Activated B cell treated with CpG ODN at 0.5 μM for 24 hours (primary cell): ENCODE results near the gene HSD11B1L. TPM values are rescaled to one million over a fixed set of nuclear protein-coding genes. Genes with fewer than 3 reads are reported as not detected.

Experiments
- ATAC-seq: fragments of 200-7000 bp; cut with Tn5 transposase; one replicate; pipeline ENCODE4 v1.10.0; 2021; ENCODE audit warnings: low read depth, mild to moderate bottlenecking, moderate library complexity
- CTCF ChIA-PET: fragments of 350-600 bp; sonication (Branson Sonifier 250); formaldehyde crosslinking; loops from one replicate; lab custom pipeline; 2021; ENCODE audit warnings: antibody characterized with exemption; lab: Charles Lee
- POLR2A ChIA-PET: fragments of 350-600 bp; sonication (Branson Sonifier 250); formaldehyde crosslinking; loops from one replicate; lab custom pipeline; 2021; ENCODE audit warnings: antibody characterized with exemption; lab: Charles Lee
- DNase-seq: peaks from one replicate; pipeline ENCODE4 v3.0.0; 2022
- H3K27ac Mint-ChIP-seq: one replicate; pipeline ENCODE4 v1.8.0; 2020; ENCODE audit warnings: mixed read lengths
- H3K27me3 Mint-ChIP-seq: one replicate; pipeline ENCODE4 v1.8.0; 2021; ENCODE audit warnings: mixed read lengths
- H3K36me3 Mint-ChIP-seq: one replicate; pipeline ENCODE4 v1.8.0; 2021; ENCODE audit warnings: low read depth, mixed read lengths
- H3K4me1 Mint-ChIP-seq: one replicate; pipeline ENCODE4 v1.8.0; 2021; ENCODE audit warnings: mixed read lengths
- H3K4me3 Mint-ChIP-seq: one replicate; pipeline ENCODE4 v1.8.0; 2020; ENCODE audit warnings: mild to moderate bottlenecking, mixed read lengths
- H3K9me3 Mint-ChIP-seq: one replicate; pipeline ENCODE4 v1.8.0; 2020; ENCODE audit warnings: mixed read lengths
- intact Hi-C: fragments of 100-400 bp; cut with micrococcal nuclease; formaldehyde crosslinking; loops from one replicate; pipeline ENCODE4 v1.15.1; 2024
- total RNA-seq: library from RNA; stranded (reverse); gene quantifications from 2 replicates; pipeline ENCODE4 v1.2.3, GENCODE V29; 2022
- TF ChIP-seq, protein P1 (sequence below): fragments of 200-600 bp; IDR thresholded peaks from one replicate; pipeline ENCODE4 v1.8.0; 2022; ENCODE audit warnings: antibody characterized with exemption, mild to moderate bottlenecking

Gene HSD11B1L
- total RNA-seq, 1 donor from 2014 or later: 1.5 TPM

DNA sequence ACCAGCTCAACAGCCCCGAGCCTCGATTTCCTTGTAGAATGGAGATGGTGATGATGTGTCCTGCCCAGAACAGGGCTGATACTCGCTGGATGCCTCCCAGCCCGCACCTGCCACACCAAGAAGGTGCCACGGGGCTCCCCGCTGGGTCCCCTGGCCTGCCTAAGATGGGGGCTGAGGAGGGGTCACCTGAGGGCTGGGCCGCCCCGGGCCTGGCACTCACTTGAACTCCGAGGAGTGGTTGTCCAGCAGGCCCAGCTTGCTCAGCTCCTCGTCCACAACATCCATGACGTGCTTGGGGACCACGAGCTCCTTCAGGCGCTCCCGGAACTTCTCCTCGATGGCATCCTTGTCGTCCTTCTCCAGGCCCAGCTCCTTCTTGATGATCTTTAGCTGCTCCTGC is 24.7 kb downstream of the HSD11B1L start:
- POLR2A ChIA-PET: interaction anchor here (0.7 to 1.8 kb wide), 2 partner anchors 13 to 83 kb away, joined by 4 to 6 read pairs; no protein-coding TSS in a partner anchor

DNA sequence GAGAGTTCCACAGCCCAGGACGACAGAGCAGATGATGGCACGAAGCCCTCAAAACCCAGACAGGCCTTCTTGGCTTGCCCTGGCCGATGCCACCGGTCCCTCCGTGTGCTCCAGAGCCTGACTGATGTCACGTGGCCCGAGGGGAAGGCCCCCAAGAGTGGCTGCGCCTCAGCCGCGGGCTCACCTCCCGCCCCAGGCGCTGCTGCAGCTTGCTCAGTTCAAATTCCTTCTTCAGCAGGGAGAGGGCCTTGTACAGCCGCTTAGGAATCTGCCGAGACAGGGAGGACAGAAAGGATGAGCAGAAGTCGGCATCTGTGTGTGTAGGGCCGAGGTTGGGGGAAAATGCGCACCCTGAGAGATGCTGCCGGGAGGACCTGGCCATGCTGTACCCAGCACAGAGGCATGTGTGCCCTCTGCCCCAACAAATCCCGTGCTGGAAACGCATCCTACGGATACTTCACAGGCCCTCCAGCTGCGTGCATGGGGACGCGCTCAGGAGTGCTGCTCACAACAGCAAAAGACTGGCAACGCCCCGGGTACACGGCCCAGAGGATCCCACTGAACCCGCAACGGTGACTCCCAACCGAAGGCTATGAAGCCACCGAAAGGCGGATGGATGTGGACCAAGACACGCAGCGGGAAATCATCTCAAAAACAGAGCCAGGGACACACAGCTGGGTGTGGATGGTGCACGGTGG is 26.2 kb downstream of the HSD11B1L start:
- CTCF ChIA-PET: no interaction called here
- H3K36me3 Mint-ChIP-seq: peaks cover 68% of the 10 kb centered on the region
- POLR2A ChIA-PET: interaction anchor here (1.2 kb wide), 1 partner anchor 18 kb away, joined by 3 read pairs; the partner anchor contains the start of gene RPL36
- TF ChIP-seq, protein P1, sequence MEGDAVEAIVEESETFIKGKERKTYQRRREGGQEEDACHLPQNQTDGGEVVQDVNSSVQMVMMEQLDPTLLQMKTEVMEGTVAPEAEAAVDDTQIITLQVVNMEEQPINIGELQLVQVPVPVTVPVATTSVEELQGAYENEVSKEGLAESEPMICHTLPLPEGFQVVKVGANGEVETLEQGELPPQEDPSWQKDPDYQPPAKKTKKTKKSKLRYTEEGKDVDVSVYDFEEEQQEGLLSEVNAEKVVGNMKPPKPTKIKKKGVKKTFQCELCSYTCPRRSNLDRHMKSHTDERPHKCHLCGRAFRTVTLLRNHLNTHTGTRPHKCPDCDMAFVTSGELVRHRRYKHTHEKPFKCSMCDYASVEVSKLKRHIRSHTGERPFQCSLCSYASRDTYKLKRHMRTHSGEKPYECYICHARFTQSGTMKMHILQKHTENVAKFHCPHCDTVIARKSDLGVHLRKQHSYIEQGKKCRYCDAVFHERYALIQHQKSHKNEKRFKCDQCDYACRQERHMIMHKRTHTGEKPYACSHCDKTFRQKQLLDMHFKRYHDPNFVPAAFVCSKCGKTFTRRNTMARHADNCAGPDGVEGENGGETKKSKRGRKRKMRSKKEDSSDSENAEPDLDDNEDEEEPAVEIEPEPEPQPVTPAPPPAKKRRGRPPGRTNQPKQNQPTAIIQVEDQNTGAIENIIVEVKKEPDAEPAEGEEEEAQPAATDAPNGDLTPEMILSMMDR: no peak
- H3K27me3 Mint-ChIP-seq: no peaks in the 10 kb centered on the region
- intact Hi-C loops: no loop called here
- DNase-seq (no peak), ATAC-seq (no peak)
- H3K4me1 Mint-ChIP-seq: no peaks in the 10 kb centered on the region
- no peak overlapping the region for H3K4me3 Mint-ChIP-seq
- no peaks in the 10 kb centered on the region for H3K9me3 Mint-ChIP-seq
- no peak overlapping the region for H3K27ac Mint-ChIP-seq

More for the DNA sequence above, 24.7 kb downstream of the HSD11B1L start:
- ATAC-seq: no peak
- Mint-ChIP-seq H3K27me3 (no peaks in the 10 kb centered on the region), H3K27ac (no peak overlapping the region), H3K9me3 (no peaks in the 10 kb centered on the region), H3K4me3 (no peak overlapping the region), H3K36me3 (peaks cover 67% of the 10 kb centered on the region), H3K4me1 (no peaks in the 10 kb centered on the region)
- TF ChIP-seq, protein P1: no peak
- DNase-seq: no peak
- intact Hi-C loops: no loop called here
- CTCF ChIA-PET: no interaction called here

DNA sequence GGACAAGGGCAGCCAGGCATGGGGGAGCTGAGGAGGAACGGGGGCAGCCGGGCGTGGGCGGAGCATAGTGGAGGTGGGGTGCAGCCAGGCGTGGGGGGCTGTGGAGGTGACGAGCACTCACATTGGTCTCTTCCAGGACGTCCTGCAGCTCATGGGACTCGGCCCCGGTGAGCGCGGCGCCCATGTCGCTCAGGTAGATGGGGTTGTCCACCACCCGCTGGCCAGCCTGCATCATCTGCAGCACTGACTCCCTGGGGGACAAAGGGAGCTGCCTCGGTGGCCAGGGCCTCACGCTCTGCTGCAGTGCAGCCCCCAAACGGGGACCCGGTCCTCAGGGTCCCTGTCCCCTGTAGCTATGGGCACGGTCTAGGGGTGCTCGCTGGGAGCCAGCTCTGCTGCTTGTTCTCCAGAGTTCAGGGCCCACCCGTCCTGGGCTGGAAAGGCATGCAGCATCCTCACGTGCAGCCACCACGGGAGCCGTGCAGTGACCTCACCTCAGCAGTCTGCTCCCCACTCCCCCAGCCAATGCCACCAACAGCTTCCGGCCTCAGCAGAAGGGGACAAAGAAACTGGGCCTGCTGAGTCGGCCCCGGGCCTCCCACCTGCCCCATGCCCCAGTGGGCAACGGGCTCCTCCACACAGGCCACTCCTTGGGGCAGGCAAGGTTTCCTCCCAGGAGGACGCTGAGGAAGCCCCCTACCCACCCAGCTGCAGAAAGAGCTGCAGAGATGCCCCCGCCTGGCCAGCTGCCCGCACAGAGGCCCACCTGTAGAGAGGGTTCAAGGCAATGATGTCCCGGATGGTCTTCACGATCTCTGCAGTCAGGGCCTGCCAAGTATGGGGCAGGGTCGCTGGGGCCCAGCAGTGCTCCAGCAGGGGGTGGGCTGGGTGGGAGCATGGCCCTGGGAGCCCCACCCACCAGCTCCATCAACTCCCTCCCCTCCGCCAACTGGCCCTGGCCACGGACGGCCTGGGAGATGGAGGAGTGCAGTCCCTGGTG is 27.0 kb downstream of the HSD11B1L start:
- no peak for ATAC-seq
- Mint-ChIP-seq H3K27ac (no peak overlapping the region), H3K4me3 (no peak overlapping the region), H3K9me3 (no peaks in the 10 kb centered on the region), H3K36me3 (peaks cover 73% of the 10 kb centered on the region), H3K4me1 (no peaks in the 10 kb centered on the region), H3K27me3 (no peaks in the 10 kb centered on the region)
- ChIA-PET POLR2A (interaction anchor here (0.8 to 1.2 kb wide), 2 partner anchors 11 to 18 kb away, joined by 3 read pairs; partner anchors contain the start of gene RPL36), CTCF (no interaction called here)
- no peak for DNase-seq
- intact Hi-C loops: no loop called here
- TF ChIP-seq, protein P1: no peak

DNA sequence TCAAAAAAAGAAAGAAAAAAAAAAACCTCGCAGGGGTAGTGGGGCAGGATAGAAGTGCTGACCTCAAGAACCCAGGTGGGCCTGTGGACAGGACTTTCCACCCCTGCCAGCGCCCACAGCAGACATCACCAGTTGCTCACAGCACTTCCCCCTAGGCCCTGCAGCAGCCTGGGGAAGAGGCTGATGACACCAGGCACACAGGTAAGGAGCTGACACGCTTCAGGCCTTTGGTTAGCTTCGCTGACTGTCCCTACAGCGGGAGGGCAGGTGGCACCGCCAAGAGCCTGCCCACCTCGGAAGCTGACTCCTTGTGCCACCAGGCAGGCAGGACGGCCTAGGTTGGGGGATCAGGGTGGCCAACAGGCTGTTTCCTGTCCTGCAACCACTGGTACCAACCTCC is 30.2 kb downstream of the HSD11B1L start:
- no peak overlapping the region for H3K4me3 Mint-ChIP-seq
- DNase-seq (no peak), ATAC-seq (no peak)
- H3K4me1 Mint-ChIP-seq: peaks cover 1% of the 10 kb centered on the region
- TF ChIP-seq, protein P1: no peak
- H3K9me3 Mint-ChIP-seq: no peaks in the 10 kb centered on the region
- ChIA-PET CTCF (no interaction called here), POLR2A (interaction anchor here (0.6 kb wide), 1 partner anchor 703 kb away, joined by 3 read pairs; no protein-coding TSS in a partner anchor)
- H3K27me3 Mint-ChIP-seq: no peaks in the 10 kb centered on the region
- H3K36me3 Mint-ChIP-seq: peaks cover 68% of the 10 kb centered on the region
- H3K27ac Mint-ChIP-seq: no peak overlapping the region
- intact Hi-C loops: no loop called here
